GM12878 (cell line): ENCODE data around the gene NTM. TPM values are rescaled to one million over a fixed set of nuclear protein-coding genes. Genes with fewer than 3 reads are reported as not detected.

ENCODE experiments used
- ATAC-seq: fragments of 200-7000 bp; cut with Tn5 transposase; 3 replicates; pipeline ENCODE4 v1.9.1; 2020; ENCODE audit warnings: mild to moderate bottlenecking, moderate library complexity
- BruUV-seq: library from RNA; stranded (reverse); fragments of 400-500 nt; replicated peaks from 2 replicates; lab custom pipeline; 2021; lab: Mats Ljungman, UMichigan
- CTCF ChIA-PET: fragments of 300-600 bp; sonication (Branson Sonifier 250); formaldehyde crosslinking; extraction: SDS; loops from one replicate; lab custom pipeline; 2021; ENCODE audit warnings: inconsistent platforms; lab: Yijun Ruan, JAX
- POLR2A ChIA-PET: fragments of 350-600 bp; formaldehyde crosslinking; extraction: SDS; loops from one replicate; lab custom pipeline; 2021; ENCODE audit warnings: inconsistent platforms; lab: Charles Lee
- RAD21 ChIA-PET: fragments of 300-600 bp; sonication (Branson Sonifier 250); formaldehyde crosslinking; loops from one replicate; lab custom pipeline; 2023; ENCODE audit warnings: antibody characterized with exemption; ENCODE audit not compliant: unreplicated experiment; lab: Charles Lee
- SMC1A ChIA-PET: fragments of 300-600 bp; sonication (Branson Sonifier 250); formaldehyde crosslinking; loops from one replicate; lab custom pipeline; 2023; ENCODE audit not compliant: unreplicated experiment, uncharacterized antibody; lab: Charles Lee
- DNase-seq: peaks from one replicate; pipeline ENCODE4 v3.0.0-alpha.2; 2011; ENCODE audit warnings: low read depth, low spot score
- FAIRE-seq: peaks from 3 replicates; lab custom pipeline; 2011; peaks lifted over from hg19 to GRCh38; lab: Jason Lieb, UNC
- H2AFZ ChIP-seq: 2 replicates; pipeline ENCODE4 v1.6.0; 2011; ENCODE audit warnings: low read depth, low read length, control low read depth; ENCODE audit not compliant: control insufficient read depth
- H3K27ac ChIP-seq: 2 replicates; pipeline ENCODE4 v1.5.1; 2011; ENCODE audit warnings: control low read depth; ENCODE audit not compliant: control insufficient read depth, insufficient read depth
- H3K27me3 ChIP-seq, 2 experiments: replicated peaks in 1 of 2; 2 replicates each; pipeline versions ENCODE4 v1.6.0 to v1.6.1; 2011; ENCODE audit warnings: low read length in 1 of 2; ENCODE audit not compliant: control insufficient read depth in 2 of 2, insufficient read depth in 2 of 2
- H3K36me3 ChIP-seq, 2 experiments: 2 replicates each; pipeline ENCODE4 v1.5.1; 2011; ENCODE audit warnings: low read length in 1 of 2; ENCODE audit not compliant: control insufficient read depth in 2 of 2, insufficient read depth in 2 of 2
- H3K4me1 ChIP-seq: 2 replicates; pipeline ENCODE4 v1.6.1; 2011; ENCODE audit warnings: mild to moderate bottlenecking, low read length, moderate library complexity, mixed read lengths; ENCODE audit not compliant: control insufficient read depth, insufficient read depth
- H3K4me2 ChIP-seq: 2 replicates; pipeline ENCODE4 v1.6.0; 2011; ENCODE audit warnings: control low read depth; ENCODE audit not compliant: control insufficient read depth, insufficient read depth
- H3K4me3 ChIP-seq: fragments of 200-600 bp; sonication (generic); 2 replicates; pipeline ENCODE4 v1.5.1; 2016
- H3K79me2 ChIP-seq: 2 replicates; pipeline ENCODE4 v1.6.0; 2011; ENCODE audit warnings: low read length; ENCODE audit not compliant: control insufficient read depth, insufficient read depth
- H3K9ac ChIP-seq: 2 replicates; pipeline ENCODE4 v1.8.0; 2011; ENCODE audit warnings: low read length, control low read depth, mixed read lengths; ENCODE audit not compliant: control insufficient read depth, insufficient read depth
- H3K9me3 ChIP-seq: replicated peaks from 3 replicates; pipeline ENCODE4 v1.5.1; 2011; ENCODE audit warnings: mild to moderate bottlenecking, low read length; ENCODE audit not compliant: control insufficient read depth, insufficient read depth
- H4K20me1 ChIP-seq: 2 replicates; pipeline ENCODE4 v1.6.0; 2011; ENCODE audit not compliant: control insufficient read depth, insufficient read depth
- BHLHE40 ChIP-seq, 2 experiments: fragments of 450-650 bp in 1 of 2; IDR thresholded peaks; 2 replicates each; pipeline ENCODE4 v1.6.1; 2011 to 2017; ENCODE audit warnings: low read depth in 2 of 2, borderline replicate concordance in 1 of 2, improper control_type of control experiment in 1 of 2, low read length in 1 of 2, mild to moderate bottlenecking in 1 of 2
- CBX3 ChIP-seq: fragments of 200-600 bp; sonication (generic); IDR thresholded peaks from 2 replicates; pipeline ENCODE4 v1.6.1; 2016; ENCODE audit warnings: low read depth, borderline replicate concordance
- ESRRA ChIP-seq: IDR thresholded peaks from 2 replicates; pipeline ENCODE4 v1.6.1; 2012; ENCODE audit warnings: mild to moderate bottlenecking, low read length, improper control_type of control experiment
- EZH2 ChIP-seq: IDR thresholded peaks from 2 replicates; pipeline ENCODE4 v1.6.1; 2012; ENCODE audit warnings: low read depth, mild to moderate bottlenecking, control low read depth, inconsistent platforms, low read length, borderline replicate concordance; ENCODE audit not compliant: control insufficient read depth
- HCFC1 ChIP-seq: fragments of 150-350 bp; IDR thresholded peaks from 2 replicates; pipeline ENCODE4 v1.6.1; 2014; ENCODE audit warnings: low read length
- HDAC2 ChIP-seq: fragments of 200-600 bp; sonication (generic); IDR thresholded peaks from 2 replicates; pipeline ENCODE4 v1.6.1; 2017
- HDAC6 ChIP-seq: fragments of 200-600 bp; sonication (generic); IDR thresholded peaks from one replicate; pipeline ENCODE4 v1.8.0; 2017; ENCODE audit warnings: antibody characterized with exemption; ENCODE audit not compliant: unreplicated experiment
- NFIC ChIP-seq: IDR thresholded peaks from 2 replicates; pipeline ENCODE4 v1.6.1; 2012; ENCODE audit warnings: low read depth, mild to moderate bottlenecking, inconsistent platforms, low read length, moderate library complexity
- PKNOX1 ChIP-seq: fragments of 450-650 bp; IDR thresholded peaks from 2 replicates; pipeline ENCODE4 v1.6.1; 2016; ENCODE audit warnings: mild to moderate bottlenecking
- POLR2AphosphoS5 ChIP-seq: IDR thresholded peaks from 2 replicates; pipeline ENCODE4 v1.6.1; 2011; ENCODE audit warnings: mild to moderate bottlenecking, low read length, inconsistent platforms
- RFX5 ChIP-seq: IDR thresholded peaks from 2 replicates; pipeline ENCODE4 v1.6.1; 2011; ENCODE audit warnings: low read depth, low read length, improper control_type of control experiment
- SIX5 ChIP-seq: IDR thresholded peaks from 2 replicates; pipeline ENCODE4 v1.6.1; 2011; ENCODE audit warnings: mild to moderate bottlenecking, low read depth, low read length, moderate library complexity; ENCODE audit not compliant: severe bottlenecking
- SMAD5 ChIP-seq: IDR thresholded peaks from 2 replicates; pipeline ENCODE4 v1.6.1; 2016; ENCODE audit warnings: antibody characterized with exemption, low read depth
- SUPT20H ChIP-seq: IDR thresholded peaks from 2 replicates; pipeline ENCODE4 v1.6.1; 2011; ENCODE audit warnings: low read depth, mild to moderate bottlenecking, low read length, moderate library complexity, borderline replicate concordance; ENCODE audit not compliant: control insufficient read depth
- ZNF217 ChIP-seq: fragments of 450-650 bp; IDR thresholded peaks from 2 replicates; pipeline ENCODE4 v1.6.1; 2017; ENCODE audit warnings: antibody characterized with exemption, mild to moderate bottlenecking
- WGBS: methylation state at CpG from one replicate; pipeline ENCODE4 v1.1.6; 2016; ENCODE audit warnings: low lambda C conversion rate; ENCODE audit not compliant: insufficient replicate concordance, insufficient coverage; ENCODE audit errors: missing lambda C conversion rate; 5-methylcytosine and 5-hydroxymethylcytosine counted together
- in situ Hi-C: fragments of 300-500 bp; cut with MboI; formaldehyde crosslinking; loops from 9 replicates; pipeline ENCODE4 v1.14.3; 2018; ENCODE audit warnings: mixed read lengths
- intact Hi-C: fragments of 100-400 bp; cut with micrococcal nuclease; formaldehyde crosslinking; loops from one replicate; pipeline ENCODE4 v1.14.2; 2022; ENCODE audit not compliant: unreplicated experiment
- polyA plus RNA-seq, 11 experiments: library from polyadenylated mRNA; depleted of rRNA in 4 of 11; unstranded in 6 of 11; stranded (reverse) in 5 of 11; fragments of >200 nt; fragmentation: Nextera tagmentation in 4 of 11; fragmentation: Illumina TruSeq in 1 of 11; extraction: Ambion mirVana in 4 of 11; extraction: Trizol in 1 of 11; gene quantifications; 1 replicate in 1 of 11; 2 replicates in 10 of 11; pipeline versions ENCODE4 v1.2.1 to v1.2.3, GENCODE V29; 2011 to 2016; ENCODE audit warnings: inconsistent platforms in 2 of 11, missing spikeins in 2 of 11, low read depth in 1 of 11
- total RNA-seq, 4 experiments: library from RNA; depleted of rRNA in 3 of 4; stranded (reverse); fragments of >200 nt in 3 of 4; fragmentation: Illumina TruSeq in 1 of 4; extraction: Trizol in 1 of 4; gene quantifications; 2 replicates each; pipeline versions ENCODE4 v1.2.1 to v1.2.3, GENCODE V29; 2013 to 2021

The NTM gene
- total and polyA plus RNA-seq, 10 of the 15 experiments (the other 5 are each of a cell fraction or from before 2014, with no cell fraction given): not detected

DNA sequence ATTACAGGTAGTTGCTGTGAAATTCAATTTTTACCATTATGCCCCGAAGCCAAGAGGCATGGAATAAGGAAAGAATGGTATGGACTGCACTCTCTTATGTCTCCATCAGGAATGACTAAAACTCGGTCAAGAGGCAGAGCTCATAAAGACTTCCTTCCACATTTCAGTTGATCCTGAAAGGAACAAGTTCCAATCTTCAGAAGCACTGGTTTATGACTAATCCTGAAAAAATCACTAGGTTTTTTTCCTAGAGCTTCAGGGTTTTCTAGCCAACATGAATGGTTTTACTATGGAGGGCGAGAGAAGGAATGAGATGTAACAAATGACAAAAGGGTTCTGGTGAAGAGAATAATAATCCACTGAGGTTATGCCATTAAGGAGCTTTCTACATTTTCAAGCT is 832.2 kb downstream of the NTM start:
- in situ Hi-C loops (no loop called here), intact Hi-C loops (no loop called here)
- DNase-seq (no peak), ATAC-seq (no peak), FAIRE-seq (no peak)
- Histone ChIP-seq H3K9me3 (no peaks in the 10 kb centered on the region), H2AFZ (no peak overlapping the region), H3K36me3 (no peaks in the 10 kb centered on the region), H3K27me3 (peaks cover 0 to 2% of the 10 kb centered on the region in 2 experiments; a peak in 3 of 4 replicates), H3K9ac (no peak overlapping the region), H3K79me2 (no peaks in the 10 kb centered on the region), H4K20me1 (no peaks in the 10 kb centered on the region), H3K4me1 (no peaks in the 10 kb centered on the region), H3K4me2 (no peak overlapping the region), H3K27ac (no peak overlapping the region), H3K4me3 (no peak overlapping the region)
- RAD21 ChIA-PET: no interaction called here
- POLR2A ChIA-PET: no interaction called here
- SMC1A ChIA-PET: interaction anchor here (1.3 kb wide), 1 partner anchor 10 kb away, joined by 3 read pairs; no protein-coding TSS in a partner anchor
- TF ChIP-seq CBX3: no peak
- no peak for TF ChIP-seq HDAC6
- no peak for TF ChIP-seq ZNF217
- TF ChIP-seq BHLHE40 (IDR thresholded peaks at IDR 0.05; ENCODE audit: borderline replicate concordance in 1 of 2, low read depth in 2 of 2, low read length in 1 of 2): no peak
- 0% methylated on average over 3 of the region's 3 CpGs for WGBS
- CTCF ChIA-PET: no interaction called here
- no TSS peak for BruUV-seq

DNA sequence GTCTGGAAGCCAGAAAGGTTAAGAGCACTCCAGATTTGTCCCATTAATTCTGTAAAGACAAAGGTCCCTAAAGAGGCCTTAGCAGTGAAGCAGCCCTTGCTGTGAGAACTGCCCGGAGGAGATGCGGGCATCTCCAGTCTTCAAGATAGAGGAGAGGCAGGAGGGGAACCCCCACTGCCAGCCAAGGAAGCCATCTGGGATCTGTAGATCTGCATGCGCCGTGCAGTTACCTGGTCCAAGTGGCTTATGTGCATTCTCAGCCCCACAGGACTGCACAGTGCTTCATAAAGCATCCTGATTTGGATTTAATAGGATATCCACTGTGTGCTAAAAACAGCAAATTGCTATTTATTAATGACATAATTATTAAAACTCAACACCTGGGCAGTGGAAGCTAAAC is 834.6 kb downstream of the NTM start:
- Histone ChIP-seq H3K27me3 (peaks cover 0 to 2% of the 10 kb centered on the region in 2 experiments; a peak in 3 of 4 replicates), H3K9me3 (no peaks in the 10 kb centered on the region), H3K79me2 (no peaks in the 10 kb centered on the region), H3K4me1 (no peaks in the 10 kb centered on the region), H3K4me3 (no peak overlapping the region), H3K36me3 (no peaks in the 10 kb centered on the region), H3K4me2 (no peak overlapping the region), H4K20me1 (no peaks in the 10 kb centered on the region; the same call in 1 of the 2 replicates), H2AFZ (no peak overlapping the region), H3K9ac (no peak overlapping the region), H3K27ac (no peak overlapping the region)
- ChIA-PET SMC1A (no interaction called here), CTCF (no interaction called here), POLR2A (no interaction called here), RAD21 (no interaction called here)
- WGBS: 59% methylated on average over 4 of the region's 4 CpGs
- intact Hi-C loops: no loop called here
- in situ Hi-C loops: no loop called here
- BruUV-seq: no TSS peak
- DNase-seq: no peak
- no peak for ATAC-seq
- FAIRE-seq: no peak
- TF ChIP-seq RFX5 (no peak), SUPT20H (no peak), HDAC2 (no peak), HCFC1 (no peak), POLR2AphosphoS5 (no peak), PKNOX1 (no peak), EZH2 (no peak), SMAD5 (no peak), ESRRA (no peak), NFIC (no peak), SIX5 (no peak)
